Activated gamma-delta T cell treated with Interleukin-2 at 50 U/mL for 16 hours (primary cell): ENCODE measurements around the gene DAPK1.
"Not testable (repeated sequence)": the region's sequence is repeated elsewhere in the genome, so short reads cannot be mapped to it uniquely, and the experiment has no call there.

Experiments
- DNase-seq: peaks from one replicate; pipeline ENCODE4 v3.0.0-alpha.2; 2020

Gene DAPK1

DNA sequence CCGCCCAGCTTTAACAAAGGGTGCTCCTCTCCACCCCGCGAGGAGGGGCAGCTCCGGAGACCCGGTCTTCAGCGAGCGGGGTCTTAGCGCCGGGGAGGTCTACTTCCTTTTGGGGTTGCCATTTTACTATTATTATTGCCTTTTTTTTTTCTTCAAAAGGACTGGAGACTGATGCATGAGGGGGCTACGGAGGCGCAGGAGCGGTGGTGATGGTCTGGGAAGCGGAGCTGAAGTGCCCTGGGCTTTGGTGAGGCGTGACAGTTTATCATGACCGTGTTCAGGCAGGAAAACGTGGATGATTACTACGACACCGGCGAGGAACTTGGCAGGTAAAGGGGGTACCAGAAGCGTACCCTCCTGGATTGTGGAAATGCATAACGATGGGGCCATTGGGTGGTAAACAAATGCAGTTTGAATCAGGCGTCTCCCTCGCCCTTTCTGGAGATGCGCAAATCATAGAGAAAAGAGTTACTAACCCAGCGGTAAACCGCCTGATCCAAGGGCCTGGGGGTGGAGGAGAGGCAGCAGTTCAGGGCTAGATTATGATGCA lies 1.2 kb downstream of the DAPK1 start:
- no peak for DNase-seq

- DNase-seq = no peak
These were observed 1.9 kb downstream of the DAPK1 start for GRCh38 chr9:87499424-87500017.

DNA sequence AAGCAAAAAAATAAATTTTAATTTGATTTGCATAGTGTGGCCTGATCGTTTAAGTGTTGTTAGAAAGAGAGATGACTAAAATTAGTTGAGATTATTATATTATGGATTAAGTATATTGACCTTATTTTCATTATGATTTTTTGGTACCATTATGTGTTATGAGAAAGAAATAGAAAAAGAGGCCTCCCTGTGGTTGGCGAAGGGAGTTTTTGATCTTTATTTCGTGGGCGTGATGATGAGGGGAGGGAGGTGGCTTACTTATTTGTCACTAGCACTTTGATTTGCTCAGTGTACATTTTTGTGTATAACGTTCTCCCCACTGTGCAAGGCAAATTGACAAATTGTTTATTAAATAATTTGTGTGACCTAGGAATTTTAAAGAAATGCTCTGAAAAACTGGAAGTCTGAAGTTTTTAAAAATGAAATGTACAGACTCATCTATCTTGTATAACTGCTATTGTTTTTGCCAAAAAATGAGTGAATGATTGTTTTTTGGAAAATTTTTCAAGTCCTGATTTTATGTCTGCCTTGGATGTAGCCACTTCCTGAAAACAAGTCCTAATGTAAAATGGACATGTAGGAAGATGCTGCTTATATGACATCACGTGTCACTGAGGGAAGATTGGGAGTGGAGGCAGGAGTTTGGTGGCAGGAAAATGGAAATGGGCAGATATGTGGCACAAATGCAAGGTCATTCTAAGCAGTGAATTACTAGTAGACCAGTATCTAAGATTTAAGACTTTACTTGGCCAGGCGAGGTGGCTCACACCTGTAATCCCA lies 3.0 kb downstream of the DAPK1 start:
- DNase-seq = no peak

GRCh38 chr9:87501271-87501656 lies 3.6 kb downstream of the DAPK1 start:
- not testable (repeated sequence) for DNase-seq

DNA sequence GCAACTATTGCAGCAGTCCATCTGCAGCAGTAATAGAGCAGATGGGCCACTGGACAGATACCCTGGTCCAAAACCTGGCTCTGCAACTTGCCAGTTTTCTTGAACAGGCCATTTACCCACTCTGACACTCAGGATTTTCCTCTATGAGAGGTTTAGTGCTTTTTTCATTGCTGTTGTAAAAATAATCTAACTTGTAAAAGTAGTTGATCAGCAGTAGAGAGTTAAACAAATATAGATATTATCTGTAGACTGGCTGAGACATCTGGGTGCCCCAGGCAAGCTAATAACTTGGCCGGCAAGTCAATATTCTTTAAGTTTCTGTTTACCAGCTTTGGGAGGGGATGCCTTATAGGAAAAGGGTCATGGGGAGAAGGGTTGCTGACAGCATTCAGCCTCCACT lies 4.1 kb downstream of the DAPK1 start:
- DNase-seq = no peak

- no peak for DNase-seq
These were observed 4.9 kb downstream of the DAPK1 start for GRCh38 chr9:87502391-87503221.

- no peak for DNase-seq
These were observed 5.8 kb downstream of the DAPK1 start for GRCh38 chr9:87503430-87503829.

DNA sequence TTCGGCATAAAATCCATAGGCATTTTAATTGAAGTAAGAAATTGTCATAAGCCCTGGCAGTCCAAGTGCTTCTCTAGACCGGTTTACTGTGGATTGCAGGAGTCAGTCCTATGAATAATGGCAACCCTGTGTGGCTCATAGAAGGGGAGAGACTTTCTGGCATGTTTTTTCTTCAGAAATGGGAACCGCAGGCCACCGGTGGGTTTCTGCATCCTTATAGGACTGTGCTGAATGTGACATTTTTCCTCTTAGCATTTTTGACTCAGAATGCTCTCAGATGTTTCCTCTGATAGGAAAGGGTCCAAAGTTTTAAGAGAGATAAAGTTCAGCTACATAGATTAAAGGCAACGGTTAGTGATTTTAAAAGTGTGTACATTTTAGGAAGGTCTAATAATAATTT lies 6.3 kb downstream of the DAPK1 start:
- DNase-seq = no peak

DNA sequence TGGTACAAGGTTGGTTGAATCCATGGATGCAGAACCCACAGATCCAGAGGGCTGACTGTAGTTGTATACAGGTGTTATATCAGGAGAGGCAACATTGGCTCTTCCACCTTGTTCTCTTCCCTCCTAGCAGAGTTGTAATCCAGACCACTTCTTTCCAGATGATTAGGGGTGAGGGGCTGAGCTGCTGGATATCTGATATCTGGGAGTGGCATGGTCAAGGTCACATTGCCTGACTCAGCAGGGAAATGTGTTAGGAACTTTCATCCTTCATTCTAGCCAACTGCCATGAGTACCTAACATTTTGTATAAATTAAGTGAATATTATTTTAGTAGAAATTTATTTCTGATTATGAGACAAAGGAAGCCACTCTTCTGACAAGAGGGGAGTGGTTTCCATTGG lies 7.3 kb downstream of the DAPK1 start:
- DNase-seq = no peak

DNA sequence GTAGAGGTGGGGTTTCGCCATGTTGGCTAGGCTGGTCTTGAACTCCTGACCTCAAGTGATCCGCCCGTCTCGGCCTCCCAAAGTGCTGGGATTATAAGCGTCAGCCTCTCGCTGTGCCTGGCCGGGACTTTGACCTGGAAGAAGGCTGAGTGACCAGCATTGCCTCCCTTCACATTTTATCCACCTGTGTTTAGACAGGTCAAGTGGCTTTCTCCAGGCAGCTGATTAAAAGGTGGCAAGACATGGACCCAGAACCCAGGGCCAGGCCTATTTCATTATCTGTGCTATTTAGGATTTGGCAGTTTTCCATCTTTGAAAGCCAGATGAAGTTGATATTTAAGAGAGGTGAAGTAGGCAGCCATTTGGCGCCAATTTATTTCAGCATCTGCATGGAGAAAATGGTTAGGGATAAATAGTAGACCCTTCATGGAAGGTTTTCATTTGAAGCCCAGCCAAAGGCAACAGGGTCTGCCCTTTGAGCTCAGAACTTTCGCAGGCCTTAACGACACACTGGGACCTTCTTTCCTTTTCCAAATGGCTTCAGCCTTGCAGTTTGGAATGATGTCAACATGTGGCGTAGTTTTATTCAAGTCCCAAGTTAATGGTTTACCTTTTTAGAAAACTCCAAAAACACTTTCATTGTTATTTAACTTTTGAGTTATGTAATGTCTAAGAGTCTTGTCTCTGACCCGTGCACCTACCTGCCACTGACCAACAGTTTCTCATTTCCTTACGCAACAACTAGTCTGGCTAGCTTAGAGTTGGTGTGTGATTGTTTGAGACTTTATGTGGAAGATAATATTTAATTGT lies 8.4 kb downstream of the DAPK1 start:
- DNase-seq = no peak

DNA sequence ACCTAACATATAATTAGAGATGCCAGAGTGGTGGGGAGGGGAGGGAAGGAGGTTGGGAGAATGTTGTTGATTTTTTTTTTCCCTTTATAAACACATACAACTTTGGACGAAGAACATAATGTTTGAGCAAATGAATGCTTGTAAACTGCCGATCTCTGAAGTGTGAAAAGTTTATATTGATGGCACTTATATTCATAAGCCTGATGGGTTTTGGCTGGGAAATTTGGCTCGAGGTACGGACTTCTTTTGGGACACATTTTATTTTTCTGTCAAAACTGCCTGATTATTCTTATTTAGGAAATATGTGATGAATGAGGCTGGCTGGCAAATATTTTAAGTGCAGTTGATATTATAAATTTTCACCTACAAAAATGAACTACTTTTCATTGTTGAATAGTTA lies 9.9 kb downstream of the DAPK1 start:
- DNase-seq = no peak

- DNase-seq = no peak
These were observed 12.6 kb downstream of the DAPK1 start for GRCh38 chr9:87510252-87510683.

DNA sequence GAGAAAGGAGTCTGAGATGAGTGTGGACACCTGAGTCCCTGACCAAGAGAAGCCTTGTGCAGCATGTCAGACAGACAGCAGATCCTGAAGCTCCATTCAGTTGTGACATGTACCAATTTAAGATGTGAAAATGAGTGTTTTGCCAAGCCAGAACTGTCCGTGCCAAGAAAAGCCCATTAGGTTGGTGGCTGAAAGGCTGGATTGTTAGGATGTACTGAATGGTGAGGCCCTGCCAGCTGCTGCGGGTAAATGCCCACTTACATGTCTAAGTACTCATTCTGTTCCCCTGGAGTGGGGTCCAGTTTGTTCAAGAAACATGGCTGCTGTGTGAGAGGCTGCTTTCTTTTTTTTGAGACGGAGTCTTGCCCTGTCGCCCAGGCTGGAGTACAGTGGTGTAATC lies 14.6 kb downstream of the DAPK1 start:
- DNase-seq = no peak

DNA sequence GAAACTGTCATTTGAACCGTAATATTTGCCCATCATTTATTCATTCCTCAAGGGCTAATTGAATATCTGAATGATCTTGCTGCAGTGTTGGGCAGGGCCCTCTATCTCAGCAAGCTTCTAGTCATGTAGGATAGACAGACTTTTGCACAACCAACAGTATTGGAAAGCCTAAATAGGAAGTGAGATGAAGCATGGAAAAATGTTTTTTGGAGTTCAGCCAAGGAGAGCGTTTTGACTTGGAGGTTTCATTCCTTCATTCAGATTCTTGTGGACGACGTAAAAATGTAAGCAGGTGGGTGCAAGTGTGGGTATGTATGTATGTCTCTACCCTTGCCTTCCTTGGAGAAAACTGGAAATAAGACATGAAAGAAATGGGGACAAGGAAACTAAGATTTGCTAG lies 15.5 kb downstream of the DAPK1 start:
- no peak for DNase-seq

DNA sequence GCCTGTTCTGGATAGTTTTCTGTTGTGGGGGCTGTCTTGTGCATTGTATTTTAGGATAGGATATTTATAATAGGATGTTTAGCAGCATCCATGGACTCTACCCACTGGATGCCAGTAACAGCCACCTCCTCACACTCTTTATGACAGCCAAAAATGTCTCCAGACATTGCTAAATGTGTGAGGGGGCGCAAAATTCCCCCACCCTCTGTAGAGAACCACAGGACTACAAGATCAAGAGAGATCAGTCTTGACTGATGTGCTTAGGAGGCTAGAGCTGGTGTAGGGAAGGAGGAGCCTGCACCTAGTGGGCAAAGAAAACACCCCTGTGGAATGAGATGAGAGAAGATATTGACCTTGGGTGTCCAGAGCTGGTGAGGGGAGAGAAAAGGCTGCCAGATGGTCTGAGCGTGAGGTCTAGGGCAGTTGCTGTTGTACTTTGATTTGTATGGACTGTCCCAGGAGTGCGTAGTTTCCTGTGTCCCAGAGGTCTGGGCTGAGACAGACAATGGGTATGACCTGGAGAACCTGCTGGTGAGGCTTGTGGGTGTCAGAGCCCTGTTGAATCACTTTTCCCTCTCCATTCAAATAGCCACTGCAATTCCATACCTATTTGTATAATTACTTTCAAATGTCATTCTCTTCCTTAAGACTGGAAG lies 16.3 kb downstream of the DAPK1 start:
- DNase-seq = no peak

DNA sequence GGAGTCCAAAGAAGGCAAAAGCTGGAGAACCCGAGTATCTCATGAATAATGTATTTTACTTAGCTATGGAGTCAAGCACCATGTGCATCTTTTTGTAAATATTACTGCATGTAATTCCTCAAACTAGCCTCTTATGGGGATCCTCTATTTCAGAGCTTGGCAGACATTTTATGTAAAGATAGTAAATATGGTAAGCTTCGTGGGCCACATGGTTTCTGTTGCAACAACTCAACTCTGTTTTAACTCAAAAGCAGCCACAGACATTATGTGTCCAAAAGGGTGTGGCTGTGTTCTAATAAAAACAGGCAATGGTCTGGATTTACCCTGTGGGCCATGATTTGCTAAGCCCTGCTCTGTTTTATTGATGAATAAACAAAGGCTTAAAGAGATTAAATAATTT lies 17.3 kb downstream of the DAPK1 start:
- no peak for DNase-seq

DNA sequence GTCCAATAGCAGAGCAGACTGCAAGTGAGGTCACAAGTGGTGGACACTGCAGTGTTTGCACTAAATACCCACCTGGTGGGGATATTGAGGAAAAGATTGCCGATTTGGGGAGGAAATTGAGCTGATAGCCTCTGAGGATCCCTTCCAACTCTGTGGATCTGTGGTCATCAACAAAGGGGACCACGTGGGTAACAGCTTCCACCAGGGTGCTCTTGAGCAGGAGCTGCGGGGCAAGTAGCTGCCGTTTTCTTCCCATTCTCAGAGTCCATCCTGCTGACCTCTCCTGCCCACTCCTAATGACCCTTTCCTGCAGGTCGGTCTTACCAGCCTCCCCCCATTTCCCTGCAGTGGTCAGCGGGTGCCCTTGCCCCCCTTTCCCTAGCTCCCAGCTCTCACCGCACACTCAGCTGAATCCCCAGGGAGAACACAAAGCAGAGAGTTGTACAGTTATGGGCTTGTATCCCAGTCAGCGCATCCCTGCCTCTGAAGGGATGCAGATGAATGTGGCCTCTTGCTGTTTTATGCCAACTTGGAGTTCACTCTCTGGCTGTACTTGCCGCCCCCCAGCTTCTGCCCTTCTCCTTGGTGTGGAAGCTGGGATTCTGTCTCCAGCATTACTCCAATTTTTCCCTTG lies 18.0 kb downstream of the DAPK1 start:
- no peak for DNase-seq

- no peak for DNase-seq
These were observed 18.7 kb downstream of the DAPK1 start for GRCh38 chr9:87516222-87516925.

GRCh38 chr9:87516926-87517290 lies 19.2 kb downstream of the DAPK1 start:
- DNase-seq = no peak

DNA sequence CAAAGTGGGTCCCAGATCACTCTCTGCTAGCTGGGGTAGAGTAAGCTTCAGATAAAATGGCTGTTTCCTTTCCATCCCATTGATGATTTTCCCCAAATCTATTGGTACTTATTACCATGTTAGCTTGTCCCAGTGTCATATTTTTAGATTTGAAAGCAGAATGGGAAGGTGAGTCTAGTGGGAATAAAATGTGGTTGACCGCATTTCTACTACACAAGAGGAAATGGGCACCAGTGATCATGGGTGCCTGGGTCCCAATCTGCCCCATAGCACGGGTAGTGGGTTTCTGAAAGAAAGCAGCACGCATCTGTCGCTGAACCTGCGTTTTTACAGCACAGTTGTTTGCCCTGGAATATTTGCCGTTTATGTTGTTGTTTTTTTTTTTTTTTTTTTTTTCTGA lies 20.1 kb downstream of the DAPK1 start:
- no peak for DNase-seq

- no peak for DNase-seq
These were observed 21.2 kb downstream of the DAPK1 start for GRCh38 chr9:87518702-87519335.
